Endothelial cell of umbilical vein (primary cell): ENCODE data around the gene MAPKAPK2. TPM values are rescaled to one million over a fixed set of nuclear protein-coding genes. Genes with fewer than 3 reads are reported as not detected.

Experiments used
- BruUV-seq: library from RNA; stranded (reverse); fragments of 400-500 nt; replicated peaks from 2 replicates; lab custom pipeline; 2021; lab: Mats Ljungman, UMichigan
- CTCF ChIA-PET: fragments of 300-600, 350-600 bp; sonication (Branson Sonifier 250); formaldehyde crosslinking; loops from one replicate; lab custom pipeline; 2021; ENCODE audit warnings: antibody characterized with exemption, inconsistent platforms; lab: Charles Lee
- POLR2A ChIA-PET: fragments of 300-600, 350-600 bp; sonication (Branson Sonifier 250); formaldehyde crosslinking; loops from one replicate; lab custom pipeline; 2021; ENCODE audit warnings: antibody characterized with exemption, inconsistent platforms; lab: Charles Lee
- DNase-seq: peaks from one replicate; pipeline ENCODE4 v3.0.0-alpha.2; 2011; ENCODE audit warnings: low read depth, low spot score
- FAIRE-seq: peaks from 2 replicates; lab custom pipeline; 2011; peaks lifted over from hg19 to GRCh38; lab: Jason Lieb, UNC
- H2AFZ ChIP-seq: 2 replicates; pipeline ENCODE4 v1.6.0; 2012; ENCODE audit warnings: low read depth, low read length, control low read depth, inconsistent platforms
- H3K27ac ChIP-seq: 2 replicates; pipeline ENCODE4 v1.5.1; 2011; ENCODE audit warnings: low read depth, mild to moderate bottlenecking, control low read depth, low read length, moderate library complexity; ENCODE audit not compliant: insufficient read depth
- H3K27me3 ChIP-seq, 2 experiments: 2 replicates each; pipeline versions ENCODE4 v1.6.0 to v1.6.1; 2011; ENCODE audit warnings: low read length in 2 of 2, mixed read lengths in 1 of 2; ENCODE audit not compliant: control insufficient read depth in 2 of 2, insufficient read depth in 2 of 2
- H3K36me3 ChIP-seq, 2 experiments: 2 replicates in 1 of 2; 3 replicates in 1 of 2; pipeline ENCODE4 v1.5.1; 2011; ENCODE audit warnings: low read length in 2 of 2, mild to moderate bottlenecking in 1 of 2, moderate library complexity in 1 of 2; ENCODE audit not compliant: control insufficient read depth in 2 of 2, insufficient read depth in 2 of 2; ENCODE audit errors: extremely low read depth in 1 of 2
- H3K4me1 ChIP-seq: 3 replicates; pipeline ENCODE4 v1.5.1; 2011; ENCODE audit warnings: mild to moderate bottlenecking, low read length; ENCODE audit not compliant: control insufficient read depth, insufficient read depth; ENCODE audit errors: extremely low read depth
- H3K4me2 ChIP-seq: 2 replicates; pipeline ENCODE4 v1.6.1; 2011; ENCODE audit warnings: low read length, control low read depth, mixed read lengths; ENCODE audit not compliant: insufficient read depth
- H3K4me3 ChIP-seq, 3 experiments: fragments of 200-600 bp in 1 of 3; sonication (generic), shearing (Covaris generic) in 1 of 3; replicated peaks in 1 of 3; 2 replicates each; pipeline ENCODE4 v1.5.1; 2011 to 2016; ENCODE audit warnings: control low read depth in 3 of 3, low read length in 3 of 3, mild to moderate bottlenecking in 2 of 3, inconsistent platforms in 1 of 3, low read depth in 1 of 3, moderate library complexity in 1 of 3; ENCODE audit not compliant: insufficient read depth in 1 of 3
- H3K79me2 ChIP-seq: 2 replicates; pipeline ENCODE4 v1.6.0; 2012; ENCODE audit warnings: low read length, inconsistent platforms; ENCODE audit not compliant: control insufficient read depth, insufficient read depth
- H3K9ac ChIP-seq: replicated peaks from 2 replicates; pipeline ENCODE3; 2011; ENCODE audit warnings: low read length, control low read depth; ENCODE audit not compliant: insufficient read depth; ENCODE audit errors: extremely low read depth
- H3K9me1 ChIP-seq: replicated peaks from 3 replicates; pipeline ENCODE4 v1.6.0; 2011; ENCODE audit warnings: mild to moderate bottlenecking, low read length; ENCODE audit not compliant: control insufficient read depth, insufficient read depth; ENCODE audit errors: extremely low read depth
- H3K9me3 ChIP-seq: replicated peaks from 2 replicates; pipeline ENCODE4 v1.5.1; 2012; ENCODE audit warnings: low read length, inconsistent platforms; ENCODE audit not compliant: control insufficient read depth, insufficient read depth
- H4K20me1 ChIP-seq: replicated peaks from 2 replicates; pipeline ENCODE3; 2011; ENCODE audit warnings: mild to moderate bottlenecking, low read length; ENCODE audit not compliant: control insufficient read depth, insufficient read depth; ENCODE audit errors: extremely low read depth
- CTCF ChIP-seq, 2 donors: IDR thresholded peaks; 1 replicate in 1 of 2; 2 replicates in 1 of 2; pipeline ENCODE4 v1.5.1; 2011; ENCODE audit warnings: low read length in 2 of 2, mild to moderate bottlenecking in 2 of 2, moderate library complexity in 2 of 2, control low read depth in 1 of 2, inconsistent platforms in 1 of 2, low read depth in 1 of 2; ENCODE audit not compliant: insufficient read depth in 1 of 2; ENCODE audit errors: extremely low read depth in 1 of 2
- EZH2 ChIP-seq: IDR thresholded peaks from 2 replicates; pipeline ENCODE4 v1.6.1; 2012; ENCODE audit warnings: borderline replicate concordance, low read depth, mild to moderate bottlenecking, moderate library complexity, low read length, inconsistent platforms; ENCODE audit not compliant: severe bottlenecking
- FOS ChIP-seq: IDR thresholded peaks from 2 replicates; pipeline ENCODE4 v1.6.1; 2011; ENCODE audit warnings: mild to moderate bottlenecking, low read length, moderate library complexity, borderline replicate concordance; ENCODE audit not compliant: insufficient read depth
- JUN ChIP-seq: IDR thresholded peaks from 2 replicates; pipeline ENCODE4 v1.6.1; 2011; ENCODE audit warnings: borderline replicate concordance, low read depth; ENCODE audit not compliant: insufficient read length, insufficient read depth
- MAX ChIP-seq: IDR thresholded peaks from 2 replicates; pipeline ENCODE4 v1.6.1; 2011; ENCODE audit not compliant: insufficient read depth, insufficient read length
- POLR2A ChIP-seq: IDR thresholded peaks from 2 replicates; pipeline ENCODE4 v1.6.1; 2012; ENCODE audit warnings: low read depth, mild to moderate bottlenecking, control low read depth, low read length
- POLR2AphosphoS5 ChIP-seq: IDR thresholded peaks from 2 replicates; pipeline ENCODE4 v1.6.1; 2012; ENCODE audit warnings: low read depth, mild to moderate bottlenecking, control low read depth, low read length, moderate library complexity; ENCODE audit not compliant: insufficient read depth
- dilution Hi-C: fragments of 300-500 bp; cut with MboI; formaldehyde crosslinking; loops from one replicate; pipeline ENCODE4 v1.15.0; 2019; ENCODE audit warnings: low sequenced_read_pairs; ENCODE audit not compliant: extremely low pct_ligation_motif_present
- intact Hi-C: fragments of 100-400 bp; cut with micrococcal nuclease; formaldehyde crosslinking; loops from one replicate; pipeline ENCODE4 v1.10.0; 2022
- polyA plus RNA-seq, 4 experiments: library from polyadenylated mRNA; depleted of rRNA in 3 of 4; stranded (reverse) in 3 of 4; unstranded in 1 of 4; fragments of >200 nt; gene quantifications; 2 replicates each; pipeline versions ENCODE4 v1.2.1 to v1.2.3, GENCODE V29; 2011 to 2012; ENCODE audit warnings: missing spikeins in 1 of 4
- total RNA-seq: library from RNA; stranded (reverse); gene quantifications from 2 replicates; pipeline ENCODE4 v1.2.3, GENCODE V29; 2021

MAPKAPK2 gene
- total and polyA plus RNA-seq, 2 donors (not counting 3 experiments of a cell fraction or from before 2014, with no cell fraction given) = 52.9 to 69.1 TPM

- H3K4me1 ChIP-seq = no peaks in the 10 kb centered on the region
- BruUV-seq = no TSS peak
- CTCF ChIA-PET = interaction anchor here (1.5 to 15.0 kb wide), 7 partner anchors 12 to 186 kb away, joined by 5 to 663 read pairs (median 34); partner anchors contain the start of genes DYRK3 and EIF2D
- H3K4me3 ChIP-seq = no peak overlapping the region
- FAIRE-seq = no peak
- TF ChIP-seq FOS = no peak
- no peak for TF ChIP-seq POLR2AphosphoS5
- no peak for TF ChIP-seq MAX
- no peak for TF ChIP-seq EZH2
- no peak for TF ChIP-seq JUN
- TF ChIP-seq POLR2A = no peak
- no peak for TF ChIP-seq CTCF (IDR thresholded peaks at IDR 0.05; ENCODE audit: extremely low read depth in 1 of 2, insufficient read depth in 1 of 2, low read depth in 1 of 2, low read length in 2 of 2)
- H3K27ac ChIP-seq = no peak overlapping the region
- no peaks in the 10 kb centered on the region for H3K9me3 ChIP-seq
- H4K20me1 ChIP-seq = no peaks in the 10 kb centered on the region
- H3K36me3 ChIP-seq = no peaks in the 10 kb centered on the region
- intact Hi-C loops = no loop called here
- H3K4me2 ChIP-seq = no peak overlapping the region
- no peaks in the 10 kb centered on the region for H3K9me1 ChIP-seq
- POLR2A ChIA-PET = no interaction called here
- dilution Hi-C loops = no loop called here
- H3K79me2 ChIP-seq = no peaks in the 10 kb centered on the region
- H3K9ac ChIP-seq = no peak overlapping the region
- H2AFZ ChIP-seq = no peak overlapping the region
- no peak for DNase-seq
- peaks cover 36 to 39% of the 10 kb centered on the region in 2 experiments for H3K27me3 ChIP-seq
Measured at GRCh38 chr1:206666031-206666561, 18.6 kb upstream of the MAPKAPK2 start.
